Superior temporal gyrus (tissue), 1 donor: ENCODE data around the gene ACP7.

ENCODE experiments used
- DNase-seq: peaks from one replicate; pipeline ENCODE4 v3.0.0-alpha.2; 2016; ENCODE audit errors: extremely low spot score

ACP7 gene

GRCh38 chr19:39146686-39147450 is 62.7 kb downstream of the ACP7 start:
- no peak for DNase-seq

GRCh38 chr19:39147480-39147879 is 63.3 kb downstream of the ACP7 start:
- no peak for DNase-seq

DNA sequence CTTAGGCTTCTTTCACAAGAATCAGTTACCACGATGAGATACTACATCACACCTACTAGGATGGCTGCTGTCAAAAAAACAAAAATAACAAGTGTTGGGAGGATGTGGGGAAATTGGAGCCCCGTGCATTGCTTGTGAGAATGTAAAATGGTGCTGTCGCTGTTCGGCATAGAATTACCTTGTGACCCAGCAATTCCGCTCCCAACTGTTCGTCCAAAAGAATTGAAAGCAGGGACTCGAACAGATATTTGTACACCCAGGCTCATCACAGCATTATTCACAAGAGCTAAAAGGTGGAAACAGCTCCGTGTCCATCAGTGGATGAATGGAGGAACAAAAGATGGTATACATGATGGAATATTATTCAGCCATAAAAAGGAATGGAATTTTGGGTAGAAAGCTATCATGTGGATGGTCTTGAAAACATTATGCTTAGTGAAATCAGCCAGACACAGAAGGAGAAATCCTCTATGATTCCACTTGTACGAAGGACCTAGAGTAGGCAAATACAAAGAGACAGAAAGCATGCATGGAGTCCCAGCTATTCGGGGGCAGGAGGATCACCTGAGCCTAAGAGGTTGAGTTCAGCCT is 64.9 kb downstream of the ACP7 start:
- DNase-seq, result no peak

GRCh38 chr19:39150235-39150634 is 66.1 kb downstream of the ACP7 start:
- no peak for DNase-seq

DNA sequence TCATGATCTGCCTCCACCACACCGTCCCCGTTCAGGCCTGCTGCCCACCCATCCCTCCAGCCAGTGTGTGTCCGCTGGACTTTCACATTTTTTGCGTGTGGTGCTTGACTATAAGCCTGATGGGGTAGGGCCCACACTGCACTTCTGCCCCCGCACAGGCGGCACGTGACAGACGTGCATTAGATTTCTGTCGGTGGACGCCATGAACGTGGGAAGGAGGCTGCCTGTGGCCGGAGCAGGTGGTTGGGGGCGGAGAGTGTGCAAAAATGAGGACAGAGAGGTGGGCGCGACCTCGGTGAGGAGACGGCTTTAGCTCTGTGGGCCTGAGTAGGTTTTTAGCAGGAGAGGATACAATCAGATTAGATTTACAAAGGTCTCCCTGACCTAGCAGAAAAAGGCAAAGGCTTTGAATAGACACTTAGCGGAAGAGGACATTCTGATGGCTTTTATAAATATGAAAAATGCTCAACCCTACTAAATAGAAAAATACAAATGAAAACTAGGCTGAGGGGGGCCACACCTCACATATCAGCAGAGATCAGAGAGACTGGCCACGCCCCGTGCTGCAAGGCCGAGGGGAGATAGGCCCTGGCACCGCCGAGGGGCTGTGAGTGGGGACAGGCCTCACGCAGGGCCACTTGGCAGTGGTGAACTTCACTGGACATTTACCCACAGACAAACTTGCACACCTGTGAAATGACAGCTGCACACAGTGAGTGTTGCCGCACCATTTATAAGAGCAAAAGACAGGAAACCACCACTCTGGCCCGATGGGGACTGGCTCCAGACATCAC is 66.8 kb downstream of the ACP7 start:
- DNase-seq, result no peak

- DNase-seq, result no peak
Observed at GRCh38 chr19:39152066-39152465, 67.9 kb downstream of the ACP7 start.

GRCh38 chr19:39154100-39154628 is 70.0 kb downstream of the ACP7 start:
- DNase-seq, result no peak

DNA sequence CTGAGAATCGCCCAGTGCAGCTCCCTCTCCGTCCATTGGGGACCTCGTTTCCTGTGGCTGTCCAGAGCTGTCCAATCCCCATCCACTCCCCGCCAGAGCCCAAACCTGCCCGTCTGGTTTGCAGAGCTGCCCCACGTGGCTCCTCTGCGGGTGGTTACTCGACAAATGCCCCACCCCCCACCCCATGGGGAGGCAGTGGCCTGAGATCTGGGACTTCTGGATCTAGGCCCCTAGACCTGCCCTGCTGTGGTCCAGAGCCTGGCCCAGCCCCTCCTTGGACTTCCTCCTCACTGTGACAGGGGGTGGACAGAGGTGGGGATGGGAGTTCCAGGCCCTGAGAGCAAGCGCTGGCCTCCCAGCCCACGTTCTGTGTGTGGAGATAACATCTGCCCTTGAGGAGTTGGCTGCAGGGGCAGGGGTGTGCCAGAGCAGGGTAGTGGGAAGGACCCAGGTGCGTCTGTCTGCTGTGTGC is 70.5 kb downstream of the ACP7 start:
- no peak for DNase-seq

DNA sequence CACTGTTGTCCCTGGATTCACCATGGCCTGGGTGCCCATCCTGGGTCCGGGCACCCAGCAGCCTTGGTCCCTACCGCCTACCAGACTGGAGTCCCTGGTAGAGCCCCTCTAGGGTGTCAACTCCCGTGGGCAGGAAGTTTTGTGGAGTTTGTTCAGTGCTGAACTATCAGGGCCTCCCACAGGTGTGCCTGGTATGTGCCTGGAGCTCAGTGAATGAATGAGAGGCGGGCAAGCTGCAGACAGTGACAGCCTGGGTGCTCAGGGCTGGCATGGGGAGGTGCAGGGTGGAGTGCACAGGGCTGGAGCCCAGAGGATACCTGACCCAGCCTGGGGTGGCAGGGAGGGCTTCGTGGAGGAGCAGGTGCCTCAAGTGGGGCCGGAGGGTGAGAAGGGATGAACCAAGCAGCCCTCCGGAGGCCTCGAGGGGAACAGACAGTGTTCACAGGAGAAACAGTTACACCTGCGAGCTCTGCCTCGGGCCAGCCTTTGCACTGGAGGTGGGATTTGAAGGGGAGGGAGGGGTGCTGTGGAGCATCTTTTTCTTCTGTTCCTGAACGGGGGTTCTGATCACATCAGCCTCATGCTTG is 71.0 kb downstream of the ACP7 start:
- no peak for DNase-seq

DNA sequence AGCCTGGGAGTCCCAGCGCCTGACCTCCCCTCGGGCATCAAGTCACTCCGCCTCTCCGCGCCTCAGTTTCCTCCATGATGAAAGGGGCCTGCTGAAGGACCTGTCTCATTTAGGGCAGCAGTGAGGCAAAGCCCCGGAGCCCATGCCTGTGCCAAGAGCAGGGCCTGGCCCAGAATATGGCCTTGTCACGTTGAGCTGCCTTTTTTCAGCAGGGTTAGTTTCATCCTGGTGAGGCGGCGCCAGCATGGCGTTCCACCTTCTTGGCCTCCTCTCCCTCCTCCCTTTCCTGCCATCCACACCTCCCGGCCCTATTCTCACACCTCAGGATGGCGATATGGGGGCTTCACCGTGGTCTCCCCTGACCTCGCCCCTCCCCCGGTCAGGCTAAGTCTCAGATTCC is 71.6 kb downstream of the ACP7 start:
- no peak for DNase-seq

DNA sequence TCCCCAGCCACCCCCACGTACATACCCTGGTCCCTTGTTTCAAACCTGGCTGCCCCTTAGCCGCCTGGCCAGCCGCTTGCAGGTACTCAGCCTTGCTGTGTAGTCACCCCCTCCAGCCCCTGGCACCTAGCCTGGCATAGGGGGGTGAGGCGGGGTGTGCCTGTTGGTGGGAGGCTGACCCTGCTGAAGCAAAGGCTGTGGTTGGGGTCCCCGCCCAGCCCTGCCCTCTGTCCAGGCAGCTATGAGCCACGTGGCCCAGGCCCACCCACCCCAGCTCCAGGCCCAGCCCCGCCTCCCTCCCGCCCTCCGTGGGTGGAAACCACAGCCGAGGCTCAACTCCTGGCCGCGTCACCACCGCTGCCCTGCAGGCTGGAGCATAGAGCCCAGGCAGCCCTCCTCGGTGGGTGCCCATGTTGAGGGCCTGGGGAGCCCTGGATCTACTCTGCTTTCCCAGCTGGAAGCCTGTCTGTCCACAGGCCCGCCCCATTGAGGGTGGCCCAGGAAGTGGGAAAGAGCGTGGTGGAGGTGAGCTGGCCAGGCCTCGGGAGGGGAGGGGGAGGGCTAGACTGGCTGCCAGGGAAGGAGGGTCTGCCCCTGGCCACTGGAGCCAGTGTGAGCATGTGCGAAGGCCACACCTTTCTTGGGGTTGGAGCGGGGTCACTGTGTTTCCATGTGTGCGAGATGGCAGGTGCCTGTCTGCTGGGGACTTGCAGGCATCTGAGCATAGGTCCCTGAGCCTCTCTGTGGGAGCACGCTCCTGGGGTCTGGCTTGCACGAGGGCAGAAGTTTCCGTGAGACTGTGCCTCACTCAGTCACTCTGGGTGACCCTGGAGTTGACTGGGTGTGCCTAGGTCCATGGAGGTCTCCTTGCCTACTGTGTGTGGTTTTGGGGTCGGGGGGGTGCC is 72.4 kb downstream of the ACP7 start:
- no peak for DNase-seq

- DNase-seq, result no peak
Observed at GRCh38 chr19:39157275-39157996, 73.3 kb downstream of the ACP7 start.

GRCh38 chr19:39157997-39158389 is 73.8 kb downstream of the ACP7 start:
- no peak for DNase-seq

- no peak for DNase-seq
Observed at GRCh38 chr19:39158646-39159260, 74.6 kb downstream of the ACP7 start.

DNA sequence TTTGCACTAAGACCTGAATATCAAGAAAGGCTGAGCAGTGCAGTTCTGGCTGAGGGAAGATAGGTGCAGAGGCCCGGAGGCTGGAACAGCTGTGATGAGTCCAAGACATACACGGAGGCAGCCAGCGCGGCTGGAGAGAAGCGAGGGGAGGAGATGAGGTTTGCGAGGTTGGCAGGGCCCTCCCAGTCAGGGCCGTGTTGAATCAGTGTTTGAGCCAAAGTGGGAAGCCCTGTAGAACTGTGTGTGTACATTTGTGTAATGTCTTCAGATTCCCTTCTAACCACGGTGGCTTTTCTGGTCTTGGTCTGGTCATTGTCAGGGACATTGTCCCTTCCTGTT is 76.3 kb downstream of the ACP7 start:
- DNase-seq, result no peak
